OCI-LY1 (cell line): Measurements from ENCODE around the gene NLRC3.

ENCODE experiments used
- CTCF ChIP-seq: fragments of 200-600 bp; sonication (generic), shearing (Covaris generic); IDR thresholded peaks from 2 replicates; pipeline ENCODE4 v1.5.1; 2017; ENCODE audit warnings: mild to moderate bottlenecking, antibody characterized with exemption, low read length, moderate library complexity, mixed read lengths
- EZH2 ChIP-seq: fragments of 200-600 bp; sonication (generic), shearing (Covaris generic); IDR thresholded peaks from 2 replicates; pipeline ENCODE4 v1.8.0; 2017; ENCODE audit warnings: borderline replicate concordance, mixed run types, mild to moderate bottlenecking, antibody characterized with exemption, low read length, moderate library complexity, mixed read lengths

GRCh38 chr16:3606441-3606840 lies 29.2 kb upstream of the NLRC3 start:
- TF ChIP-seq CTCF = no peak
- TF ChIP-seq EZH2 = no peak
